Body of pancreas (tissue), 4 donors: Measurements from ENCODE around the gene UBR3.

Experiments used
- POLR2A ChIP-seq, 3 donors: fragments of 450-650 bp; IDR thresholded peaks; one replicate each; pipeline ENCODE4 v1.6.1; 2016; ENCODE audit warnings: antibody characterized with exemption in 3 of 3, mild to moderate bottlenecking in 2 of 3
- TF ChIP-seq, protein P1 (sequence below), 7 experiments: fragments of 450-650 bp in 4 of 7; fragments of 200-600 bp in 3 of 7; sonication (generic) in 3 of 7; IDR thresholded peaks; one replicate each; pipeline ENCODE4 v1.5.1; 2016 to 2019; ENCODE audit warnings: antibody characterized with exemption in 7 of 7

DNA sequence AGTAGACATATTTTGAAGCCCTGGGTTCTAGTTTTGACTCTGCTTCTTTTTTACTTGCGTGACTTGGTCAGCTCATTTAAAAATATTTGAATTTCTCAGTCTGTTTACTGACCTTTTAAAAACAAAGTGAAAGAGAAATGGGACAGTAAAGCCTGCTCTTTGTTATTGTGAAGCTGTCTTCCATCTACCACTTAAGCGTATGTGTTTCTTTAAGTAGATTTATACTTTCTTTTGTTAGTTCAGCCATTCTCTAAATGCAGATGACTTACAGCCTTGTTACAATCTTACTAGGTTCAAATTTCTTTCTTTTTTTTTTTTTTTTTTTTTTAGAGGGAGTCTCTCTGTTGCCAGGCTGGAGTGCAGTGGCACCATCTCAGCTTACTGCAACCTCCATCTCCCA is 79.5 kb downstream of the UBR3 start:
- no peak for TF ChIP-seq POLR2A (IDR thresholded peaks at IDR 0.05)
- TF ChIP-seq, protein P1, sequence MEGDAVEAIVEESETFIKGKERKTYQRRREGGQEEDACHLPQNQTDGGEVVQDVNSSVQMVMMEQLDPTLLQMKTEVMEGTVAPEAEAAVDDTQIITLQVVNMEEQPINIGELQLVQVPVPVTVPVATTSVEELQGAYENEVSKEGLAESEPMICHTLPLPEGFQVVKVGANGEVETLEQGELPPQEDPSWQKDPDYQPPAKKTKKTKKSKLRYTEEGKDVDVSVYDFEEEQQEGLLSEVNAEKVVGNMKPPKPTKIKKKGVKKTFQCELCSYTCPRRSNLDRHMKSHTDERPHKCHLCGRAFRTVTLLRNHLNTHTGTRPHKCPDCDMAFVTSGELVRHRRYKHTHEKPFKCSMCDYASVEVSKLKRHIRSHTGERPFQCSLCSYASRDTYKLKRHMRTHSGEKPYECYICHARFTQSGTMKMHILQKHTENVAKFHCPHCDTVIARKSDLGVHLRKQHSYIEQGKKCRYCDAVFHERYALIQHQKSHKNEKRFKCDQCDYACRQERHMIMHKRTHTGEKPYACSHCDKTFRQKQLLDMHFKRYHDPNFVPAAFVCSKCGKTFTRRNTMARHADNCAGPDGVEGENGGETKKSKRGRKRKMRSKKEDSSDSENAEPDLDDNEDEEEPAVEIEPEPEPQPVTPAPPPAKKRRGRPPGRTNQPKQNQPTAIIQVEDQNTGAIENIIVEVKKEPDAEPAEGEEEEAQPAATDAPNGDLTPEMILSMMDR (IDR thresholded peaks at IDR 0.05), result no peak
